ENCODE measurements around the gene ATRIP.

DNA sequence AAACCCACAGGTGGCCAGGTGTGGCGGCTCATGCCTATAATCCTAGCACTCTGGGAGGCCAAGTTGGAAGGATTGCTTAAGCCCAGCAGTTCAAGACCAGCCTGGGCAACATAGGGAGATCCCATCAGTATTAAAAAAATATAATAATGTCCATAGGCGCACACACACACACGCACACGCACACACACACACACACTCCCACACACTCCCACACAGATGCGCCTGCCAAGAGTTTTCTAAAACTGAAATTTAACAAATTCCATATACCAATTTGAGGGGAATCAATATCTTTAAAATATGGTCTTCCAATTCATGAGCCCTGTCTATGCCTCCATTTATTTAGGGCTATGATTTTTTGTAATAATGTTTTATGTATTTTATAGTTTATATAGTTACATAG lies 40.4 kb downstream of the ATRIP start:
- TF ChIP-seq, protein P1, sequence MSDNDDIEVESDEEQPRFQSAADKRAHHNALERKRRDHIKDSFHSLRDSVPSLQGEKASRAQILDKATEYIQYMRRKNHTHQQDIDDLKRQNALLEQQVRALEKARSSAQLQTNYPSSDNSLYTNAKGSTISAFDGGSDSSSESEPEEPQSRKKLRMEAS (IDR thresholded peaks at IDR 0.05; ENCODE audit: low read depth, low read length), result no peak
- TF ChIP-seq, protein P2, sequence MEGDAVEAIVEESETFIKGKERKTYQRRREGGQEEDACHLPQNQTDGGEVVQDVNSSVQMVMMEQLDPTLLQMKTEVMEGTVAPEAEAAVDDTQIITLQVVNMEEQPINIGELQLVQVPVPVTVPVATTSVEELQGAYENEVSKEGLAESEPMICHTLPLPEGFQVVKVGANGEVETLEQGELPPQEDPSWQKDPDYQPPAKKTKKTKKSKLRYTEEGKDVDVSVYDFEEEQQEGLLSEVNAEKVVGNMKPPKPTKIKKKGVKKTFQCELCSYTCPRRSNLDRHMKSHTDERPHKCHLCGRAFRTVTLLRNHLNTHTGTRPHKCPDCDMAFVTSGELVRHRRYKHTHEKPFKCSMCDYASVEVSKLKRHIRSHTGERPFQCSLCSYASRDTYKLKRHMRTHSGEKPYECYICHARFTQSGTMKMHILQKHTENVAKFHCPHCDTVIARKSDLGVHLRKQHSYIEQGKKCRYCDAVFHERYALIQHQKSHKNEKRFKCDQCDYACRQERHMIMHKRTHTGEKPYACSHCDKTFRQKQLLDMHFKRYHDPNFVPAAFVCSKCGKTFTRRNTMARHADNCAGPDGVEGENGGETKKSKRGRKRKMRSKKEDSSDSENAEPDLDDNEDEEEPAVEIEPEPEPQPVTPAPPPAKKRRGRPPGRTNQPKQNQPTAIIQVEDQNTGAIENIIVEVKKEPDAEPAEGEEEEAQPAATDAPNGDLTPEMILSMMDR (IDR thresholded peaks at IDR 0.05; ENCODE audit: low read depth, low read length), result no peak
- no peak for TF ChIP-seq POLR2A (IDR thresholded peaks at IDR 0.05; ENCODE audit: extremely low read depth, insufficient read length)

Data from NB4 (cell line).